ENCODE results near the gene FGF14. TPM values are rescaled to one million over a fixed set of nuclear protein-coding genes. Genes with fewer than 3 reads are reported as not detected.

Gene FGF14
- total and polyA plus RNA-seq, 2 experiments from 2014 or later, result 0.03 TPM; not detected in 1

- Histone ChIP-seq H3K4me3 (no peak overlapping the region), H3K27me3 (ENCODE audit: insufficient read depth) (no peaks in the 10 kb centered on the region), H3F3A (replicated peaks; ENCODE audit: low read depth) (no peaks in the 10 kb centered on the region), H3K79me2 (replicated peaks; ENCODE audit: insufficient read depth) (no peaks in the 10 kb centered on the region), H3K4me2 (no peak overlapping the region), H3K36me3 (ENCODE audit: insufficient read depth) (no peaks in the 10 kb centered on the region), H3K4me1 (ENCODE audit: insufficient read depth) (no peaks in the 10 kb centered on the region), H4K20me1 (replicated peaks; ENCODE audit: insufficient read depth) (no peaks in the 10 kb centered on the region), H3K9me2 (ENCODE audit: insufficient read depth) (no peaks in the 10 kb centered on the region), H3K27ac (ENCODE audit: low read depth) (no peak overlapping the region), H2AFZ (no peak overlapping the region)
- DNase-seq (ENCODE audit: low spot score) (no peak), ATAC-seq (no peak)
- peaks cover 2% of the 10 kb centered on the region for H3K27me3 Mint-ChIP-seq (ENCODE audit: insufficient read depth, low read depth, poor library complexity)
- TF ChIP-seq ZNF331 (CRISPR knock-in tag; IDR thresholded peaks at IDR 0.05; ENCODE audit: low read depth) (no peak), STAT1 (IDR thresholded peaks at IDR 0.05; ENCODE audit: unreplicated experiment) (no peak), ZNF114 (CRISPR knock-in tag; IDR thresholded peaks at IDR 0.05) (no peak), CTCF (conservative IDR thresholded peaks at IDR 0.05; ENCODE audit: low read depth in 2 of 2) (no peak), ETS1 (IDR thresholded peaks at IDR 0.05) (no peak), CREB1 (CRISPR knock-in tag; IDR thresholded peaks at IDR 0.05; ENCODE audit: low read depth) (no peak), EZH2 (IDR thresholded peaks at IDR 0.05; ENCODE audit: low read depth, unreplicated experiment) (no peak)
- H3K27ac Mint-ChIP-seq, result no peak overlapping the region
- H3K9me3 Mint-ChIP-seq, result no peaks in the 10 kb centered on the region
- peaks cover 8% of the 10 kb centered on the region; the same call in 2 of the 3 replicates for H3K4me1 Mint-ChIP-seq
- no peak overlapping the region for H3K4me3 Mint-ChIP-seq
- H3K36me3 Mint-ChIP-seq (ENCODE audit: low read depth), result no peaks in the 10 kb centered on the region
Measured at GRCh38 chr13:102275969-102276368, 125.9 kb downstream of the FGF14 start.

GRCh38 chr13:102273111-102273510 is 128.7 kb downstream of the FGF14 start:
- H3K9me3 Mint-ChIP-seq, result no peaks in the 10 kb centered on the region
- TF ChIP-seq POLR2AphosphoS5 (IDR thresholded peaks at IDR 0.05; ENCODE audit: low read depth) (no peak), ZNF114 (CRISPR knock-in tag; IDR thresholded peaks at IDR 0.05) (no peak), NANOG (IDR thresholded peaks at IDR 0.05; ENCODE audit: borderline replicate concordance) (no peak), CTCF (conservative IDR thresholded peaks at IDR 0.05; ENCODE audit: low read depth in 2 of 2) (no peak), EZH2phosphoT487 (IDR thresholded peaks at IDR 0.05; ENCODE audit: unreplicated experiment) (no peak), ZNF462 (CRISPR knock-in tag; IDR thresholded peaks at IDR 0.05) (no peak)
- peaks cover 6% of the 10 kb centered on the region; the same call in 2 of the 3 replicates for H3K4me1 Mint-ChIP-seq
- no peak overlapping the region for H2AFZ ChIP-seq
- ATAC-seq (no peak), DNase-seq (ENCODE audit: low spot score) (no peak)
- H3K79me2 ChIP-seq (replicated peaks; ENCODE audit: insufficient read depth), result no peaks in the 10 kb centered on the region
- H3K27me3 Mint-ChIP-seq (ENCODE audit: insufficient read depth, low read depth, poor library complexity), result peaks cover 1% of the 10 kb centered on the region
- H3K27ac Mint-ChIP-seq, result no peak overlapping the region
- no peak overlapping the region for H3K4me3 ChIP-seq
- no peaks in the 10 kb centered on the region for H3K27me3 ChIP-seq (ENCODE audit: insufficient read depth)
- H3K4me3 Mint-ChIP-seq, result no peak overlapping the region
- H3F3A ChIP-seq (replicated peaks; ENCODE audit: low read depth), result no peaks in the 10 kb centered on the region
- no peaks in the 10 kb centered on the region for H3K36me3 ChIP-seq (ENCODE audit: insufficient read depth)
- no peak overlapping the region for H3K27ac ChIP-seq (ENCODE audit: low read depth)
- no peaks in the 10 kb centered on the region for H3K9me2 ChIP-seq (ENCODE audit: insufficient read depth)
- no peaks in the 10 kb centered on the region for H3K36me3 Mint-ChIP-seq (ENCODE audit: low read depth)
- H3K4me2 ChIP-seq, result no peak overlapping the region
- no peaks in the 10 kb centered on the region for H4K20me1 ChIP-seq (replicated peaks; ENCODE audit: insufficient read depth)
- no peaks in the 10 kb centered on the region for H3K4me1 ChIP-seq (ENCODE audit: insufficient read depth)

Data from GM23338 (cell line).